Skeletal muscle tissue (tissue), 4 donors: Measurements from ENCODE around the gene LAMA1. TPM values are rescaled to one million over a fixed set of nuclear protein-coding genes. Genes with fewer than 3 reads are reported as not detected.

Experiments
- H3K27ac ChIP-seq: one replicate; pipeline ENCODE4 v1.7.0; 2013; ENCODE audit warnings: mild to moderate bottlenecking, low read depth, low read length, inconsistent platforms
- H3K27me3 ChIP-seq, 3 donors: one replicate each; pipeline ENCODE4 v1.7.0; 2013; ENCODE audit warnings: low read length in 3 of 3; ENCODE audit not compliant: control insufficient read depth in 3 of 3, insufficient read depth in 3 of 3
- H3K36me3 ChIP-seq, 3 donors: one replicate each; pipeline ENCODE4 v1.7.0; 2013; ENCODE audit warnings: low read length in 3 of 3; ENCODE audit not compliant: control insufficient read depth in 3 of 3, insufficient read depth in 3 of 3
- H3K4me1 ChIP-seq, 3 donors: one replicate each; pipeline ENCODE4 v1.7.0; 2013; ENCODE audit warnings: low read length in 3 of 3, mild to moderate bottlenecking in 3 of 3; ENCODE audit not compliant: control insufficient read depth in 3 of 3, insufficient read depth in 3 of 3
- H3K4me3 ChIP-seq, 3 donors: one replicate each; pipeline ENCODE4 v1.7.0; 2013; ENCODE audit warnings: low read length in 3 of 3
- H3K9ac ChIP-seq, 3 donors: one replicate each; pipeline ENCODE4 v1.7.0; 2013; ENCODE audit warnings: low read length in 3 of 3, mild to moderate bottlenecking in 3 of 3, moderate library complexity in 2 of 3, low read depth in 1 of 3
- H3K9me3 ChIP-seq, 3 donors: one replicate each; pipeline ENCODE4 v1.7.0; 2013; ENCODE audit warnings: low read length in 3 of 3; ENCODE audit not compliant: control insufficient read depth in 3 of 3
- total RNA-seq: library from RNA; depleted of rRNA; stranded (reverse); fragments of >200 nt; gene quantifications from one replicate; pipeline ENCODE4 v1.2.3, GENCODE V29; 2014
- donor health status: Osteomylitis.

Gene LAMA1
- total RNA-seq, 1 donor from 2014 or later, result 4.2 TPM

DNA sequence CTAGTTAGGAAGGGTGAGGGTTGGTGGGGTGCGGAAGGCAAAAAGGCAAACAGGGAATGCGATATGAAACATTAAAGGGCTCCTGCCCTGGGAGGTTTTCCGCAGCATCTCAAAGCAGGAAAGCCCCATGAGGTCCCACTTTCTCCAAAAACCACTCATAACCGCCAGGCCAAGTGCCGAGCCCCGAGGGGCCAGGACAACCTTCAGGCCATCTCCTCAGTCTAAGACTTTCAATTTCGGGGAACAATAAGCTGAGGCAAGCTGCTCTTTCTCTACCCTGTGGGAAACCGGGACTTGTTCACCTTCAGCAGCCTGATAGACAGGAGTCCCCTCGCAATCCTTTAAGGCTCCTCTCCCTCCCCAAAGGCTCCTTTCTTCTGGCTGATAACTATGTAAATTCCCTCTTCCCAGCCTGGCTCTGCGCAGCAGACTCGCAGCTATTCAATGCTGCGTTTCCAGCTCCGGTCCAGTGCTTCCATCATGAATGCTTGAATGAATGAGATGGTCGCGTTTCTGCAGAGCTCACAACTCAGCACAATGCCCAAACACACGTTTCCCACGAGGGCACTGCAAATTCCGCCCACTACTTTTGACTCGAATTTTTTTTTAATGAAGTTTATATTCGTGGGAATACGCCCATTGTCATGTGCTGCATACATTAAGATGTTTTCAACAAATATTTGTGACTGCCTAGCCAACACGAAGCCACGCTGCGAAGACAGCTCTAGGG, 1.4 kb downstream of the LAMA1 start:
- Histone ChIP-seq H3K27ac (no peak overlapping the region), H3K27me3 (peaks cover 24 to 36% (median 36%) of the 10 kb centered on the region in 3 donors), H3K36me3 (no peaks in the 10 kb centered on the region), H3K4me1 (peaks cover 10 to 12% (median 11%) of the 10 kb centered on the region in 3 donors), H3K4me3 (peak overlapping the region; percentile 33 to 67 (median 56)), H3K9me3 (no peaks in the 10 kb centered on the region), H3K9ac (peak overlapping the region in 1 of 3 donors; percentile 16)

DNA sequence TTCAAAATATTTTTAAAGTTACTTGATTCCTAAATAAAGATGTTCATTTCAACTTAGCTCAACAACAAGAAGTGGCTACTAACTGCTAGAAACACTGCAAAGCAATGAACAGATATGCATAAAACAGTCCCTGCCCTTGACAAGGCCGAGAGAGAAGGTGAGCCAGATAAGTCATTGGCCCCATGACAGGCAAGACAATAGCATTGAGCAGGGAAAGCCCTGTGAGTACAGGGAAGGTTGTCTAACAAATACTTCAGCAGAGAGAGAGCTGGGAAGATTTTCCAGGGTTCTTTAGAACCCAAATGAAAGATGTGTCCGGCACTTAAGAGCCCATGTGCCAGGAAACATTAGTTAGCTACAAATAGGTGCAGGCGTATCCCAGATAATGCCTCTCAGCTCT, 4.7 kb downstream of the LAMA1 start:
- Histone ChIP-seq H3K4me3 (no peak overlapping the region), H3K27ac (no peak overlapping the region), H3K27me3 (peaks cover 24 to 51% (median 40%) of the 10 kb centered on the region in 3 donors), H3K9ac (no peak overlapping the region), H3K9me3 (no peaks in the 10 kb centered on the region), H3K36me3 (no peaks in the 10 kb centered on the region), H3K4me1 (peaks cover 10 to 12% (median 11%) of the 10 kb centered on the region in 3 donors)

DNA sequence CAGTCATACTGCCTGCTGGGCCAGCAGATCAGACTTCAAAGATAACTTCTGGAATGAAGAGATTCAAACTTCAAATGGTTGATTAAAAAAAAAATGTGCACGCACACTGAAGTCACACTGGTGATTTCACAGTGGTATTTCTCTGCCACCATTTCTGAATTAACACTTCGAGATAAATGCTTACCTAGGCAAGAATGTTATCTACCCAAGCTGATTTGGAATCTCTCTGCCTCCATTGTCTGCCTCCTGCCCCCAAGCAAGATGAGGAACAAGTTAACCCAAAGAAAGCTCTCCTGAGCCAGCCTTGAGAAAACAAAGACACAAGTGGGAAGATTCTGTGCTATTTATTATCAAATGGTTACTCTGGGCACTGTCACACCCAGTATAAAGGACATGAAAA, 6.5 kb downstream of the LAMA1 start:
- H3K27me3 ChIP-seq, result peaks cover 21 to 41% (median 25%) of the 10 kb centered on the region in 3 donors
- no peak overlapping the region for H3K4me3 ChIP-seq
- no peak overlapping the region for H3K9ac ChIP-seq
- no peaks in the 10 kb centered on the region for H3K9me3 ChIP-seq
- no peaks in the 10 kb centered on the region for H3K36me3 ChIP-seq
- peaks cover 3 to 4% (median 4%) of the 10 kb centered on the region in 3 donors for H3K4me1 ChIP-seq
- no peak overlapping the region for H3K27ac ChIP-seq

DNA sequence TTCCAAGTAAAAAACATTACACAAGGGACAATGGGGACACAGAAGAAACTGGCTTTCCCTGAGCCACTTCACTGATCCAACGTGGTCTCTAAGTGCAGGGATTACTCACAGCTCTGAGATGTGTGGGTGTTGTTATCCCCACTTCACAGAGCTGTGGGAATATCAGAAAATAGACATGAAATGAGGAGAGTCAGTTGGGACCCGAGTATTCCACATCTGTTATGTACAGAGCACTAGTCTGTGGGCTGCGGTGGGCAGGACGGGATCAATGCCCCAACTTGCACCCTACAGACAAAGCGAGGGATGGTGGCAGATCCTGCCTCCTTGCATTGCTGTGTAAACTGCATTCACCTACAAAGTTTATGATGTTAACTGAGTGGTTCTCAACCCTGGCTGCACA, 11.7 kb downstream of the LAMA1 start:
- H3K36me3 ChIP-seq, result no peaks in the 10 kb centered on the region
- no peak overlapping the region for H3K9ac ChIP-seq
- no peak overlapping the region for H3K27ac ChIP-seq
- H3K4me1 ChIP-seq, result no peaks in the 10 kb centered on the region
- no peak overlapping the region for H3K4me3 ChIP-seq
- H3K27me3 ChIP-seq, result peaks cover 0 to 15% (median 6%) of the 10 kb centered on the region in 3 donors
- no peaks in the 10 kb centered on the region for H3K9me3 ChIP-seq

DNA sequence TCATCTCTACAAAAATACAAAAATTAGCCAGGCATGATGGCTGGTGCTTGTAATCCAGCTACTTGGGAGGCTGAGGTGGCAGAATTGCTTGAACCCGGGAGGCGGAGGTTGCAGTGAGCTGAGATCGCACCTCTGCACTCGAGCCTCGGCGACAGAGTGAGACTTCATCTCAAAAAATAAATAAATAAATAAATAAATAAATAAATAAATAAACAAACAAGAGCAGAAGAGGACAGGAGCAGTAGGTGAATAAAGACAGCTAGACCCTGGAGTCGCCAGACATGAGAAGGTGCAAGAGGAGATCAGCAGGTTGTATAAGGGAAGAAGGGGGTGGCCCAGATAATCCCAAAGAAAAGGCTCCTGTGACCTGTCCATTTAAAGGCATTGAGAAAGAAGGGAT, 12.3 kb downstream of the LAMA1 start:
- no peaks in the 10 kb centered on the region for H3K36me3 ChIP-seq
- H3K4me1 ChIP-seq, result no peaks in the 10 kb centered on the region
- H3K27me3 ChIP-seq, result peaks cover 0 to 13% (median 6%) of the 10 kb centered on the region in 3 donors
- no peaks in the 10 kb centered on the region for H3K9me3 ChIP-seq
- H3K4me3 ChIP-seq, result no peak overlapping the region
- no peak overlapping the region for H3K27ac ChIP-seq
- H3K9ac ChIP-seq, result no peak overlapping the region

DNA sequence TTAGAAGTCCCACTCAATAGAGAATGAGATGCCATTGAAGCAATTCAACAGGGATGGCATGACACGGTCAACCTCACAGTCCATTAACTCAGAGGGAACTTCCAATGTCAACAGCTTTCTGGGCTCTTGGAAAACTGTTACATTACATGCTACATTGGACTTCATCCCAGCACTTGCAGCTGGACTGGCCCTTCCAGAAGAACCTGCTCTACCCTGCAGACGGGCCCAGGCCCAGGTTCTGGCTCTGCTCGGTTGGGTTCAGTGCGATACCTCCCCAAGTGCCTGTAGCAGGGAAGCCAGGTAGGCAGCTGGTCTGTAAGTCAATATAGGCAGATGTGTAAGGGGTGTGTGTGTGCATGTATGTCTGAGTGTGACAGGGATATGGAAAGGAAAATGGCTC, 12.9 kb downstream of the LAMA1 start:
- Histone ChIP-seq H3K9me3 (no peaks in the 10 kb centered on the region), H3K36me3 (no peaks in the 10 kb centered on the region), H3K27me3 (peaks cover 0 to 7% (median 6%) of the 10 kb centered on the region in 3 donors), H3K27ac (no peak overlapping the region), H3K9ac (no peak overlapping the region), H3K4me3 (no peak overlapping the region), H3K4me1 (no peaks in the 10 kb centered on the region)

DNA sequence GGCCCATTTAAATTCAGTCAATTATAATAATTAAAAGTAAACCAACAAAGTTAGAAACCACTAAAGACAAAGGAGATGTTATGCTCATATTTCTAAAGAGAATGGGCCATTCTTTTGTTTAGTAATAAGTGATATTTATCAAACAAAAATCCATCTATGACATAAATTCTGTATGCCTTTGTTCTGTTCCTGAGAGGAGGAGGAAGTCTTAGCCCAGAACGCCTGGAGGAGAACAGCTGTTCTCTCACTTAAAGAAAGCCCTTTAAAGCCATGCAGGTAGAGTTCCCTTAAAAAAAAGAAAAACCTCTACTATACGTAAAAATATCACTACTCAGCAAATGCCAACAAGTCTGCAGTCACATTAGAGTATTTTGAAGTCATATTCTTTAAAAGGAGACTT, 15.5 kb downstream of the LAMA1 start:
- H3K27me3 ChIP-seq, result no peaks in the 10 kb centered on the region
- no peaks in the 10 kb centered on the region for H3K36me3 ChIP-seq
- H3K27ac ChIP-seq, result no peak overlapping the region
- H3K4me1 ChIP-seq, result no peaks in the 10 kb centered on the region
- no peak overlapping the region for H3K9ac ChIP-seq
- H3K4me3 ChIP-seq, result no peak overlapping the region
- H3K9me3 ChIP-seq, result no peaks in the 10 kb centered on the region

DNA sequence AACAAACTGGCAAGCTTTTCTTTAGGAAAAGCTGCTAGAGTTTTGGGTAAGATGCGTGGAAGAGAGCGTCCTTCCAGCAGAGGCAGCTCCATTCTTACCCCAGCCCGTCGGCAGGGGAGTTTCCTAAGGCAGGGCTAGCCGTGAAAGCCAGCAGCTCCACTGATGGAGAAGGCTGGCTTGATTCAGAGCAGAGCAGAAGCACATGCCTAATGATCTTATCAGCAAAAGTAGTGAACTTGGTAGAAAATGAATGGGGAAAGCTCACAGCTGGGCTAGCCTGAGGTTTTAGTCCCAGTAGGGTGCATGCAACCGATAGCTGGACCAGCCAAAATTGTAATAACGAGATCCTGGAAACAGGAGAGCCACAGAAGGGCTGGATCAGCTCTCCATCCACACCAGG, 20.8 kb downstream of the LAMA1 start:
- no peaks in the 10 kb centered on the region for H3K36me3 ChIP-seq
- H3K9ac ChIP-seq, result no peak overlapping the region
- H3K4me3 ChIP-seq, result no peak overlapping the region
- H3K27ac ChIP-seq, result no peak overlapping the region
- H3K4me1 ChIP-seq, result no peaks in the 10 kb centered on the region
- no peaks in the 10 kb centered on the region for H3K27me3 ChIP-seq
- no peaks in the 10 kb centered on the region for H3K9me3 ChIP-seq

DNA sequence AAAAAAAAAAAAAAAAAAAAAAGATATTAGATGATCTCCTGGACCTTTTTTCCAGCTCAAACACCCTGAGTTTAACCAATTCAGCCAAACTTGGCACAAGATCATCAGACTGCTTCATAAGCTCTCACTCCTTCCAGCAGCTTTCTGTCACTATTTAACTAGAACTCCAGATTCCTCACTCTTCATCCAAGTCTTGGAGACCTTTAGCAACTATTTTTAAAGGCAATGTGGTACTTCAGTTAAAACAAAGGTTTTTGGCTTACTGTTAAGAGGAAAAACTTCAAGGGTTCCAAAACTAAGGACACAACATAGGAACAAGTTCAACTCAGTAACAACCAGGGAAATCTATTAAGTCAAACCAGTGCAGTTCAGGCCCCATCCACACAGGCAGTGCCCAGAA, 23.2 kb downstream of the LAMA1 start:
- H3K36me3 ChIP-seq, result no peaks in the 10 kb centered on the region
- H3K4me3 ChIP-seq, result no peak overlapping the region
- no peak overlapping the region for H3K9ac ChIP-seq
- no peaks in the 10 kb centered on the region for H3K9me3 ChIP-seq
- H3K27me3 ChIP-seq, result no peaks in the 10 kb centered on the region
- no peak overlapping the region for H3K27ac ChIP-seq
- no peaks in the 10 kb centered on the region for H3K4me1 ChIP-seq

DNA sequence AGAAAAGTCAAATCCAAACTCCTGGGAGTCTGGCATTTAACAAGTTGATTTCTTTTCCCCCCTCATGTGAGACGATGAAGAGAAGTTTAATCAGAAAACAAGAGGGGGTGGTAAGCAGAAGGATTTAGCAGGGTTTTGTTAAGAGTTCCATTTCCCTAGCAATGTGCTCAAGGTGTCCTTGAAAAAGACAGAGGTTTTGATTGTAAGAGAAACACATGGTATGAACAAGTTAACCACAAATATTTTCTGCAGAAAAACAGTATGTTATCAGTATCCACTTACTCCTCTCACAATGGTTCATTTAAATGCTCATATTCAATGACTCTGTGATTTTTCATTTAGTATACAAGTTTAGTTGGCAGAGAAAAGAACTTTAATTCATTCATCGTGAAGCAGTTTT, 26.8 kb downstream of the LAMA1 start:
- Histone ChIP-seq H3K27ac (no peak overlapping the region), H3K4me1 (no peaks in the 10 kb centered on the region), H3K36me3 (no peaks in the 10 kb centered on the region), H3K4me3 (no peak overlapping the region), H3K9ac (no peak overlapping the region), H3K27me3 (no peaks in the 10 kb centered on the region), H3K9me3 (no peaks in the 10 kb centered on the region)
